ENCODE data around the gene CYP2A7.
"Not testable (repeated sequence)": the region's sequence is repeated elsewhere in the genome, so short reads cannot be mapped to it uniquely, and the experiment has no call there.

Gene CYP2A7

DNA sequence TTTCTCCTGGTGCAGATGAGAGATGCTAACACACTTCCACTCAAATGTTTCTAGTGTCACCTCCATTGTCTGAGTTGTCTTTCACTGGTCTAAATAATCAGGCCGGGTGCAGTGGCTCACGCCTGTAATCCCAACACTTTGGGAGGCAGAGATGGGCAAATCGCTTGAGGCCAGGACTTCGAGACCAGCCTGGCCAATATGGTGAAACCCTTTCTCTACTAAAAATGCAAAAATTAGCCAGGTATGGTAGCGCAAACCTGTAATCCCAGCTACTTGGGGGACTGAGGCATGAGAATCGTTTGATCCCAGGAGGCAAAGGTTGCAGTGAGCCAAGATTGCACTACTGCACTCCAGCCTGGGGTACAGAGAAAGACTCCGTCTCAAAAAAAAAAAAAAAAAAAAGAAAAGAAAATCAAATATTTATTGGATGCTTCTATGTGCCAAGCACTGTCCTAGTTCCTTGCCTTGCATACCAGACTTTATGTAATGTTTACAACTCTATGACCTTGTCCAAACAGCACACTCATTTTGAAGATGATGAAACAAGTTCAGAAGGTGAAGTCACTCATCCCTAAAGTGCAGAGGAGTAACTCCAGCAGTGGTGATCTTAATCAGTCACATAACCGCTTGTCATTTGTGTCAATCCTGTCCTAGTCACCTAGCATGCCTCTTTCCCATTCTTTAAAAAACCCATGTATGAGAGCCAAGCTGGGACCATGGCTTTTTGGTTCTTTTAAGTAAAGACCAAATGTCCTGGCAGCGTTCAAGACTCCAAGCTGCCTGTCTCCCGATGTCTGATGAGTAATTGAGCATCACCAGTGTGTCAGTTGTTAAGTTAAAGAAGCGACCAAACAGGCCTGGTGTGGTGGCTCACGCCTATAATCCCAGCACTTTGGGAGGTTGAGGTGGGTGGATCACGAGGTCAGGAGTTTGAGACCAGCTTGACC, 15.1 kb upstream of the CYP2A7 start:
- not testable (repeated sequence) for DNase-seq

- DNase-seq, result no peak
Observed at GRCh38 chr19:40896418-40896796, 14.4 kb upstream of the CYP2A7 start.

DNA sequence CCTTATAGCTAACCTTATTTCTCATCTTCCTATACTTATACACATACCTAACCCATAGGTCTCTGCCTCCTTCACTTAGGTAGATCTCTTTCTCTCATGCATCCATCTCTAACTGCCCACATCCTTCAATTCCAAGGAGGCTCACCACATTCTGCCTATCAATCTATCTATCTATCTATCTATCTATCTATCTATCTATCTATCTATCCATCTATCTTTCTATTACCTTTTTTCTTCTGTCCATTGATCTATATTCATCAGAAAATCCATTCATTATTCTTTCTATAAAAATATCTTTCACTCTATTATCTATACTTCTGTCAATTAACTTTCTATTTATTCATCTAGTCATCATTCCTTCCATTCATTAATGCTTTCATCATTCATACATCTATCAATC, 11.1 kb upstream of the CYP2A7 start:
- DNase-seq, result no peak

GRCh38 chr19:40889366-40889765, 7.3 kb upstream of the CYP2A7 start:
- DNase-seq, result no peak

- no peak for DNase-seq
Observed at GRCh38 chr19:40888191-40888590, 6.2 kb upstream of the CYP2A7 start.

GRCh38 chr19:40884187-40884931, 2.3 kb upstream of the CYP2A7 start:
- DNase-seq, result not testable (repeated sequence)

DNA sequence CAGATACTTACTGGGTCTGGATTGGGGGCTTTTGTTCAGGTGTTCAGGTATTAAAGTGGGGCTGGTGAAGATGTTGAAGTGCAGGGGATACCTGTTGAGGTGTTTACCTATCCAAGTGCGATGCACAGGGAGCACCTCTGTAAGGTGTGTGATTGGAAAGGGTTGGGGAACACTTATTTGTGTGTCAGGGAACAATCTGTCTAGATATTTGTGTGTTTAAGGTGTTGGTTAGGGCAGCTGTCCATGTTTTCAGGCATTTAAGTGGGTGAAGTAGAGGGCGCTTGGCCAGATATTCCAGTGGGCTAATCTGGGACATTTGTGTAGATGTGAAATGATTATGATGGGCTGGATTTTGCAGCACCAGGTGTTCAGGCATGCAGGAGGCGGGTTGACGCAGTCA, 2.7 kb downstream of the CYP2A7 start:
- DNase-seq, result not testable (repeated sequence)

DNA sequence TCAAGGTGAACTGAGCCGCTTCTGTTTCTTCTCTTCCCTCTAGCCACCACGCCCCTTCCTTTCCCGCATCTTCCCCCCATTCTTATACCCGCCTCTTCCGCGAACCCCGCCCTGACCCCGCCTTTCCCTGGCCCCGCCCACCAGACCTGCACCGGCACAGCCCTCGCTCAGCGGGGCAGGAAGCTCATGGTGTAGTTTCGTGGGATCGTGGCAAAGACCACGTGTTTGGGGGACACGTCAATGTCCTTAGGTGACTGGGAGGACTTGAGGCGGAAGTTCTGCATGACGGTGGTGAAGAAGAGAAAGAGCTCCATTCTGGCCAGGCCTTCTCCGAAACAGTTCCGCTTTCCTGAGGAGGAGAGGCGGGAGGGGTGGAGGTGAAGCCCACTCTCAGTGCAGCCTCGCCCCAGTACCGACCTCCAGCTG, 6.5 kb downstream of the CYP2A7 start:
- DNase-seq, result not testable (repeated sequence)

GRCh38 chr19:40874874-40875273, 7.2 kb downstream of the CYP2A7 start:
- DNase-seq, result not testable (repeated sequence)

DNA sequence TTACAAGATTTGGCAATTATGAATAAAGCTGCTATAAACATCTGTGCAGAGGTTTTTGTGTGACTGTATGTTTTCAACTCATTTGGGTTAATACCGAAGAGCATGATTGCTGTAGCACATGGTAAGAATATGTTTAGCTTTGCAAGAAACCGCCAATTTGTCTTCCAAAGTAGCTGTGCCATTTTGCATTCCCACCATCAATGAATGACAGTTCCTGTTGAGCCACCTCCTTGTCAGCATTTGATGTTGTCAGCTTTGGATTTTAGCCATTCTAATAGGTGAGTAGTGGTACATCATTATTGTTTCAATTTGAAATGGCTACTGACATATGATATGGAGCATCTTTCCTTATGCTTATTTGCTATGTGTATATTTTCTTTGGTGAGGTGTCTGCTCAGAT, 8.2 kb downstream of the CYP2A7 start:
- not testable (repeated sequence) for DNase-seq

GRCh38 chr19:40872209-40872608, 9.8 kb downstream of the CYP2A7 start:
- DNase-seq, result no peak

DNA sequence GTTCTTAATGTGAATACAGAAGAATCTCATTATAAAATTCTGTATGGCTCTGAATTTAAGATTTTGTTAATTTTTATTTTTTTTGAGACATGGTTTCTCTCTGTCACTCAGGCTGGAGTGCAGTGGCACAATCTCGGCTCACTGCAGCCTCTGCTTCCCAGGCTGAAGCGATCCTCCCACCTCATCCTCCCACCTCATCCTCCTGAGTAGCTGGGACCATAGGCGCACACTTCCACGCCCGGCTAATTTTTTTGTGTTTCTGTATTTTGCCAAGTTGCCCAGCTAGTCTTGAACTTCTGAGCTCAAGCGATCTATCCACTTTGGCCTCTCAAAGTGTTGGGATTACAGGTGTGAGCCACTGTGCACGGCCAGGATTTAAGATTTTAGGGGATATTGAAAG, 14.3 kb downstream of the CYP2A7 start:
- no peak for DNase-seq

DNA sequence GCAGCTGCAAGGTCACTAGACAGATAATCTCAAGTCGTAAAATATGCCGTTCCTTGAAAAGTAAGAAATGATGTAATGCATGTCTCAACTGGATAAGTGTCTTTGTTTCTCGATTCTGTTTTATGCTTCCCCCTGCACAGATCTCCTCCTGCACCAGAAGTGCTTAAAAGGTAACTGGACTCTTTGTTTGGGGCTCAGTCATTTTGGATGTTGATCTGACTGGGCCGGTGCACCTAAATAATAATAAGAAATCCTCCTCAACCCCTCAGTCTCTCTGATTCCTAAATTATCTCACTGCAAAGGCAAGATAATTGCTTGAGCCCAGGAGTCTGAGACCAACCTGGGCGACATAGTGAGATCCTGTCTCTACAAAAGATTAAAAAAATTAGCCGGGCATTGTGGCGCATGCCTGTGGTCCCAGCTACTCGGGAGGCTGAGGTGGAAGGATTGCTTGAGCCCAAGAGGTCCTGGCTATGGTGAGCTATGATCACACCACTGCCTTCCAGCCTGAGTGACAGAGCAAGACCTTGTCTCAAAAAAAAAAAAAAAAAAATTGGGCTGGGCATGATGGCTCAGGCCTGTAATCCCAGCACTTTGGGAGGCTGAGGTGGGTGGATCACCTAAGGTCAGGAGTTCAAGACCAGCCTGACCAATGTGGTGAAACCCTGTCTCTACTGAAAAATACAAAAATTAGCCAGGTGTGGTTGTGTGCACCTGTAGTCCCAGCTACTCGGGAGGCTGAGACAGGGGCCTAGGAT, 17.1 kb downstream of the CYP2A7 start:
- DNase-seq, result not testable (repeated sequence)

DNA sequence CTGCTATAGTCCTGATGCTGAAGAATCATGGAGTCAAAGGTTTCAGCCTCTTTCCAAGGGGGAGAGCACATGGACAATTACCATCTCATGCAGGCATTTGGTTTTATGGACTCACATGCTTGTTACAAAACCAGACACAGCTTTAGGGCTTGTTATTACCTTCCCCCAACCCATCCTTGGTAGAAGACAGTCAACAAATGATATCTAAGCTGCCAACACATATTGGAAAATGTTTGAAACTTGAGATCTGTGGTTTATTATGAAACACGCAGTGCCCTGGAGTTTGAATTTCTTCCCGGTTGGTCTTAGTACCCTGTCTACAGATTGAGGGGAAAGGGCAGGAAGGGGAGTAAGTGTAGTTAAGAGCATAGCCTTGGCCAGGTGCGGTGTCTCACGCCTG, 19.2 kb downstream of the CYP2A7 start:
- no peak for DNase-seq

- no peak for DNase-seq
Observed at GRCh38 chr19:40862333-40862732, 19.7 kb downstream of the CYP2A7 start.

DNA sequence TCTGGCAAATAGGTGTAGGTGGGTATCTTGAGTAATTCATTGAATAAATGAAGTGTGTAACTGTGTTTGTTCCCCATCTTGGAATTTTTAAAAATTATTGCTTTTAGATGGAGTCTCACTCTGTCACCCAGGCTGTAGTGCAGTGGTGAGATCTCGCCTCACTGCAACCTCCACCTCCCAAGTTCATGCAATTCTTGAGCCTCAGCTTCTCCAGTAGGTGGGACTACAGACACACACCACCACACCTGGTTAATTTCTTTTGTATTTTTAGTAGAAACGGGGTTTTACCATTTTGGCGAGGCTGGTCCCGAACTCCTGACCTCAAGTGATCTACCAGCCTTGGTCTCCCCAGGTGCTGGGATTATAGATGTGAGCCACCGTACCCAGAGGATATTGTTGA, 23.9 kb downstream of the CYP2A7 start:
- DNase-seq, result no peak

DNA sequence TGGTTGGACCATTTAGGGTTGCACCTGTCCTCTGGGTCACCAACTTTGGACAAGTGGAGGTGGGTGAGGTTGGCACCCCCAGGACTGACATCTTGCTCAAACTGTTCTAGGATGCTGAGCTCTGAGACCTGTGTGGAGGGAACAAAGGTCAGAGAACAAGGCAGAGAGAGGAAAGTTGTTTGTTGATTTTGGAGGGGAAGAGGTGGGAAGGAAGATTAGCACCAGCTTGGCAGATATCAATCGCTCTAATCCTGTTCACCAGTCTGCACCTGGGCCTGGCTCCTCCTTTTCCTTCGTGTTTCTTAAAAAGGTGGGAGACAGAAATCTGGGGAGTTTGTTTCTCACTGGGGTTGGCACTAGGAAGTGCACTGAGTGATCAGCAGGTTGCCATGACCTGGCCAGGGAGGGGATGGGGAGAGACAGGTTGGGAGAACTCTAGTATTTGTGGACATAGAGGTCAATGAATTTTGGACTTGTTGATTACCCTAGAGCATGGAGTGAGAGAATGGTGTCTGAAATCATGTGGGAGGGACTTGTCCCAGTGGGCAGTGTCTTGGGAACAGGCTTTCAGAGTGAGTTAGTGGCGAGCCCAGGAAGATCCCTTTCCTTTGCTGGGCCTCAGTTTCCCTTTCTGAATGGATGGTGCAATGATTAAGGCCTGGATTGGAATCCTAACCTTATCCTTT, 29.4 kb downstream of the CYP2A7 start:
- DNase-seq, result not testable (repeated sequence)

- DNase-seq, result not testable (repeated sequence)
Observed at GRCh38 chr19:40850277-40850676, 31.8 kb downstream of the CYP2A7 start, which contains the start of gene CYP2A6. Gene CYP2A6, minus strand, starts transcription at chr19:40850447. Its CDS starts 21 bp downstream, at chr19:40850426.

DNA sequence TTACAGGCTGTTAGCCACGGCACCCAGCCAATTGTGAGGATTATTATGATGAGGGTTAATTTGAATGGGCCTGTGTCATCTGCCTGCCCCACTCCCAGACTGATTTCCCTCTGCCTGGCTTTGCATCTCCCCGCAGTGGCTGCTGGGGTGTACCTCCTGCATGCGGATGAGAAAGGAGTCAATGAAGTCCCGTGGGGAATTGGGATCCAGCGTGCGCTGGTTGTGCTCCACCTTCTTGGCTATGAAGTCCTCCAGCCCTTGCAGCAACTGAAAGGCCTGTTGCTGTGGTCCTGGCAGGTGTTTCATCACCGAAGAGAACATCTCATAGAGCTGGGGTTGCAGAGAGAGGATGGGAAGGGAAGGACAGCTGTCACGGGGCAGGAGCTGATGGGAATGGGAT, 35.3 kb downstream of the CYP2A7 start:
- DNase-seq, result not testable (repeated sequence)

- DNase-seq, result not testable (repeated sequence)
Observed at GRCh38 chr19:40843653-40844052, 38.4 kb downstream of the CYP2A7 start.

- not testable (repeated sequence) for DNase-seq
Observed at GRCh38 chr19:40842997-40843652, 38.9 kb downstream of the CYP2A7 start.

DNA sequence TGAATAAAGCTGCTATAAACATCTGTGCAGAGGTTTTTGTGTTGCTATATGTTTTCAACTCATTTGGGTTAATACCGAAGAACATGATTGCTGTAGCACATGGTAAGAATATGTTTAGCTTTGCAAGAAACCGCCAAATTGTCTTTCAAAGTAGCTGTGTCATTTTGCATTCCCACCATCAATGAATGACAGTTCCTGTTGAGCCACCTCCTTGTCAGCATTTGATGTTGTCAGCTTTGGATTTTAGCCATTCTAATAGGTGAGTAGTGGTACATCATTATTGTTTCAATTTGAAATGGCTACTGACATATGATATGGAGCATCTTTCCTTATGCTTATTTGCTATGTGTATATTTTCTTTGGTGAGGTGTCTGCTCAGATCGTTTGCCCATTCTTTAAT, 40.0 kb downstream of the CYP2A7 start:
- DNase-seq, result not testable (repeated sequence)

All from NCI-H2081 (cell line).